Adrenal gland (tissue), 5 donors: ENCODE results near the gene LPCAT2.

Experiments used
- CTCF ChIP-seq, 6 experiments: fragments of 450-650 bp in 4 of 6; fragments of 200-600 bp in 2 of 6; sonication (generic) in 1 of 6; IDR thresholded peaks; 1 replicate in 5 of 6; 2 replicates in 1 of 6; pipeline versions ENCODE4 v1.5.1 to v1.8.0; 2016 to 2021; ENCODE audit warnings: antibody characterized with exemption in 6 of 6, mild to moderate bottlenecking in 2 of 6, moderate library complexity in 1 of 6
- POLR2A ChIP-seq, 2 donors: fragments of 450-650 bp; IDR thresholded peaks; one replicate each; pipeline ENCODE4 v1.6.1; 2017; ENCODE audit warnings: antibody characterized with exemption in 2 of 2, mild to moderate bottlenecking in 2 of 2, moderate library complexity in 1 of 2
- donor health status: DM: no; HTN: no; CAD: no.

GRCh38 chr16:55622930-55623561 is 114.2 kb downstream of the LPCAT2 start:
- TF ChIP-seq CTCF (IDR thresholded peaks at IDR 0.05) (peak in 2 of 6 experiments; percentile 15 to 30), POLR2A (IDR thresholded peaks at IDR 0.05) (no peak)
